SK-N-SH (cell line): ENCODE results near the gene C16orf54.
"Not testable (repeated sequence)": the region's sequence is repeated elsewhere in the genome, so short reads cannot be mapped to it uniquely, and the experiment has no call there.

Experiments used
- GABPA ChIP-seq: IDR thresholded peaks from 2 replicates; pipeline ENCODE4 v1.4.0; 2012; ENCODE audit warnings: low read depth, mild to moderate bottlenecking
- RXRA ChIP-seq: IDR thresholded peaks from 2 replicates; pipeline ENCODE4 v1.4.0; 2012; ENCODE audit warnings: low read depth, mild to moderate bottlenecking, borderline replicate concordance
- SIN3A ChIP-seq: IDR thresholded peaks from 2 replicates; pipeline ENCODE4 v1.6.1; 2012; ENCODE audit warnings: low read depth, mild to moderate bottlenecking, low read length, moderate library complexity, borderline replicate concordance
- YY1 ChIP-seq: IDR thresholded peaks from 2 replicates; pipeline ENCODE4 v1.4.0; 2012; ENCODE audit warnings: low read depth, mild to moderate bottlenecking
- TF ChIP-seq, protein P1 (sequence below): fragments of 200-600 bp; sonication (generic); IDR thresholded peaks from 2 replicates; pipeline ENCODE4 v1.6.1; 2017; ENCODE audit warnings: antibody characterized with exemption, mild to moderate bottlenecking, moderate library complexity

DNA sequence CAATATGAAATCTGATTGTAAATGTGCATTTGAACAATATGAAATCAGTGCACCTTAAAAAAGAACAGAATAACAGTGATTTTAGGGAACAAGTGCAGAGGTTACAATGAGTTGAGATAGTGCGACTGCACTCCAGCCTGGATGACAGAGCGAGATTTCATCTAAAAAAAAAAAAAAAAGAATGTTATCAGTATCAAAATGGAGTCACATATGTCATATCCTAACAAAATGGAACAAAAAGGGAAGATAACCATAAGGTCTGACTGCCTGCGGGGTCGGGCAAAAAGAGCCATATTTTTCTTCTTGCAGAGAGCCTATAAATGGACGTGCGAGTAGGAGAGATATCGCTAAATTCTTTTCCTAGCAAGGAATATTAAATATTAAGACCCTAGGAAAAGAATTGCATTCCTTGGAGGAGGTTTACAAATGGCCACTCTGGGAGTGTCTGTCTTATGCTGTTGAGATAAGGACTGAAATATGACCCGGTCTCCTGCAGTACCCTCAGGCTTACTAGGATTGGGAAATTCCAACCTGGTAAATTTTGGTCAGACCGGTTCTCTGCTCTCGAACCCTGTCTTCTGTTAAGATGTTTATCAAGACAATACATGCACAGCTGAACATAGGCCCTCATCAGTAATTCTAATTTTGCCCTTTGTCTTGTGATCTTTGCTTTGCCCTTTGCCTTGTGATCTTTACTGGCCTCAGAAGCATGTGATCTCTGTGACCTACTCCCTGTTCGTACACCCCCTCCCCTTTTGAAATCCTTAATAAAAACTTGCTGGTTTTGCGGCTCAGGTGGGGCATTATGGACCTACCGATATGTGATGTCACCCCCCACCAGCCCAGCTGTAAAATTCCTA, 37.5 kb upstream of the C16orf54 start:
- not testable (repeated sequence) for TF ChIP-seq RXRA, GABPA, SIN3A, YY1
- TF ChIP-seq, protein P1, sequence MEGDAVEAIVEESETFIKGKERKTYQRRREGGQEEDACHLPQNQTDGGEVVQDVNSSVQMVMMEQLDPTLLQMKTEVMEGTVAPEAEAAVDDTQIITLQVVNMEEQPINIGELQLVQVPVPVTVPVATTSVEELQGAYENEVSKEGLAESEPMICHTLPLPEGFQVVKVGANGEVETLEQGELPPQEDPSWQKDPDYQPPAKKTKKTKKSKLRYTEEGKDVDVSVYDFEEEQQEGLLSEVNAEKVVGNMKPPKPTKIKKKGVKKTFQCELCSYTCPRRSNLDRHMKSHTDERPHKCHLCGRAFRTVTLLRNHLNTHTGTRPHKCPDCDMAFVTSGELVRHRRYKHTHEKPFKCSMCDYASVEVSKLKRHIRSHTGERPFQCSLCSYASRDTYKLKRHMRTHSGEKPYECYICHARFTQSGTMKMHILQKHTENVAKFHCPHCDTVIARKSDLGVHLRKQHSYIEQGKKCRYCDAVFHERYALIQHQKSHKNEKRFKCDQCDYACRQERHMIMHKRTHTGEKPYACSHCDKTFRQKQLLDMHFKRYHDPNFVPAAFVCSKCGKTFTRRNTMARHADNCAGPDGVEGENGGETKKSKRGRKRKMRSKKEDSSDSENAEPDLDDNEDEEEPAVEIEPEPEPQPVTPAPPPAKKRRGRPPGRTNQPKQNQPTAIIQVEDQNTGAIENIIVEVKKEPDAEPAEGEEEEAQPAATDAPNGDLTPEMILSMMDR = not testable (repeated sequence)
